ENCODE measurements around the gene OTUB2.

OTUB2 gene

GRCh38 chr14:93997082-93997481 is 29.1 kb upstream of the OTUB2 start, which contains the start of gene CCDC197:
CCDC197 (plus strand) TSS chr14:93997301; CDS start chr14:93998132, 831 bp downstream.
- no peak for DNase-seq

- DNase-seq: no peak
These were observed 27.9 kb upstream of the OTUB2 start for GRCh38 chr14:93997916-93998870.

- no peak for DNase-seq
These were observed 27.2 kb upstream of the OTUB2 start for GRCh38 chr14:93998871-93999403.

GRCh38 chr14:93999573-93999972 is 26.6 kb upstream of the OTUB2 start:
- no peak for DNase-seq

- DNase-seq: no peak
These were observed 25.9 kb upstream of the OTUB2 start for GRCh38 chr14:94000267-94000666.

GRCh38 chr14:94001016-94001415 is 25.1 kb upstream of the OTUB2 start:
- DNase-seq: no peak

GRCh38 chr14:94001501-94002396 is 24.4 kb upstream of the OTUB2 start:
- peak in 11 of 14 donors; percentile 12 to 59 (median 34) for DNase-seq

- no peak for DNase-seq
These were observed 22.7 kb upstream of the OTUB2 start for GRCh38 chr14:94003397-94003796.

- DNase-seq: no peak
These were observed 22.1 kb upstream of the OTUB2 start for GRCh38 chr14:94004015-94004414.

- DNase-seq: no peak
These were observed 20.6 kb upstream of the OTUB2 start for GRCh38 chr14:94005324-94006073.

- no peak for DNase-seq
These were observed 17.9 kb upstream of the OTUB2 start for GRCh38 chr14:94008234-94008633.

GRCh38 chr14:94009767-94010166 is 16.4 kb upstream of the OTUB2 start:
- peak in 2 of 14 donors; percentile 3 to 22 for DNase-seq

- DNase-seq: no peak
These were observed 15.5 kb upstream of the OTUB2 start for GRCh38 chr14:94010625-94011024.

- no peak for DNase-seq
These were observed 14.3 kb upstream of the OTUB2 start for GRCh38 chr14:94011795-94012194.

- DNase-seq: no peak
These were observed 11.8 kb upstream of the OTUB2 start for GRCh38 chr14:94014382-94014781.

GRCh38 chr14:94015223-94015622 is 10.9 kb upstream of the OTUB2 start:
- DNase-seq: no peak

- DNase-seq: peak in 3 of 14 donors; percentile 5 to 17 (median 13)
These were observed 9.6 kb upstream of the OTUB2 start for GRCh38 chr14:94016446-94016976.

- DNase-seq: peak in 1 of 14 donors; percentile 19
These were observed 7.8 kb upstream of the OTUB2 start for GRCh38 chr14:94018308-94018707.

- DNase-seq: no peak
These were observed 6.8 kb upstream of the OTUB2 start for GRCh38 chr14:94019329-94019728.

- no peak for DNase-seq
These were observed 5.9 kb upstream of the OTUB2 start for GRCh38 chr14:94020267-94020666.

- DNase-seq: no peak
These were observed 5.1 kb upstream of the OTUB2 start for GRCh38 chr14:94021001-94021400.

Measured in C1 segment of cervical spinal cord (tissue), 14 donors.